Neuronal stem cell (in vitro differentiated cells): ENCODE results near the gene TLX3.

ENCODE experiments used
- DNase-seq: peaks from one replicate; pipeline ENCODE4 v3.0.0-alpha.2; 2013; ENCODE audit warnings: low spot score
- H2AFZ ChIP-seq: one replicate; pipeline ENCODE4 v1.6.1; 2013; ENCODE audit warnings: mild to moderate bottlenecking, low read length, inconsistent platforms
- H2AK5ac ChIP-seq: 2 replicates; pipeline ENCODE4 v1.6.1; 2013; ENCODE audit warnings: low read depth, mild to moderate bottlenecking, inconsistent platforms, low read length, moderate library complexity, mixed read lengths
- H2BK120ac ChIP-seq: 2 replicates; pipeline ENCODE4 v1.6.1; 2013; ENCODE audit warnings: low read depth, mild to moderate bottlenecking, inconsistent platforms, low read length, moderate library complexity, mixed read lengths
- H2BK12ac ChIP-seq: one replicate; pipeline ENCODE4 v1.6.1; 2013; ENCODE audit warnings: low read length, inconsistent platforms
- H2BK15ac ChIP-seq: 2 replicates; pipeline ENCODE4 v1.6.1; 2013; ENCODE audit warnings: mild to moderate bottlenecking, low read length, inconsistent platforms, mixed read lengths
- H2BK5ac ChIP-seq: one replicate; pipeline ENCODE4 v1.6.1; 2013; ENCODE audit warnings: inconsistent platforms, mild to moderate bottlenecking, low read length, moderate library complexity
- H3K14ac ChIP-seq: one replicate; pipeline ENCODE4 v1.6.1; 2013; ENCODE audit warnings: low read length, inconsistent platforms
- H3K18ac ChIP-seq: 2 replicates; pipeline ENCODE4 v1.6.1; 2013; ENCODE audit warnings: low read length, inconsistent platforms
- H3K23ac ChIP-seq: 2 replicates; pipeline ENCODE4 v1.6.1; 2013; ENCODE audit warnings: low read depth, mild to moderate bottlenecking, mixed read lengths, low read length, inconsistent platforms; ENCODE audit not compliant: poor library complexity
- H3K27ac ChIP-seq: replicated peaks from 3 replicates; pipeline ENCODE4 v1.5.1; 2013; ENCODE audit warnings: low read length, inconsistent platforms
- H3K27me3 ChIP-seq, 3 experiments: 2 replicates each; pipeline ENCODE4 v1.6.1; 2013; ENCODE audit warnings: low read length in 3 of 3, mild to moderate bottlenecking in 2 of 3, inconsistent platforms in 1 of 3, low read depth in 1 of 3, mixed read lengths in 1 of 3, moderate library complexity in 1 of 3; ENCODE audit not compliant: control insufficient read depth in 3 of 3, insufficient read depth in 3 of 3
- H3K36me3 ChIP-seq, 2 donors: replicated peaks in 1 of 2; 2 replicates each; pipeline ENCODE4 v1.6.1; 2013; ENCODE audit warnings: low read length in 2 of 2; ENCODE audit not compliant: control insufficient read depth in 2 of 2, insufficient read depth in 2 of 2
- H3K4ac ChIP-seq: 2 replicates; pipeline ENCODE4 v1.6.1; 2013; ENCODE audit warnings: inconsistent platforms, mild to moderate bottlenecking, low read length, moderate library complexity
- H3K4me1 ChIP-seq, 2 donors: 1 replicate in 1 of 2; 2 replicates in 1 of 2; pipeline ENCODE4 v1.6.1; 2013; ENCODE audit warnings: low read length in 2 of 2, low read depth in 1 of 2; ENCODE audit not compliant: control insufficient read depth in 2 of 2, insufficient read depth in 1 of 2
- H3K4me2 ChIP-seq: one replicate; pipeline ENCODE4 v1.6.1; 2013; ENCODE audit warnings: mild to moderate bottlenecking, low read length, inconsistent platforms; ENCODE audit not compliant: insufficient read depth, poor library complexity, severe bottlenecking
- H3K4me3 ChIP-seq, 2 donors: 2 replicates each; pipeline ENCODE4 v1.5.1; 2013; ENCODE audit warnings: low read length in 2 of 2, mild to moderate bottlenecking in 2 of 2, inconsistent platforms in 1 of 2, moderate library complexity in 1 of 2
- H3K79me1 ChIP-seq: one replicate; pipeline ENCODE4 v1.6.1; 2013; ENCODE audit warnings: low read depth, mild to moderate bottlenecking, inconsistent platforms, low read length, moderate library complexity
- H3K9ac ChIP-seq: one replicate; pipeline ENCODE4 v1.6.1; 2013; ENCODE audit warnings: mild to moderate bottlenecking, low read depth, low read length, inconsistent platforms; ENCODE audit not compliant: poor library complexity
- H3K9me3 ChIP-seq, 2 donors: replicated peaks in 1 of 2; 2 replicates each; pipeline versions ENCODE3 to v1.6.1; 2013; ENCODE audit warnings: low read length in 2 of 2, mild to moderate bottlenecking in 2 of 2, inconsistent platforms in 1 of 2, low read depth in 1 of 2, mixed read lengths in 1 of 2, moderate library complexity in 1 of 2; ENCODE audit not compliant: control insufficient read depth in 2 of 2, insufficient read depth in 1 of 2
- H4K8ac ChIP-seq: one replicate; pipeline ENCODE4 v1.6.1; 2013; ENCODE audit warnings: low read depth, mild to moderate bottlenecking, inconsistent platforms, low read length, moderate library complexity
- H4K91ac ChIP-seq: one replicate; pipeline ENCODE4 v1.6.1; 2013; ENCODE audit warnings: low read length, low read depth, mild to moderate bottlenecking, inconsistent platforms; ENCODE audit not compliant: poor library complexity
- WGBS, 2 donors: extraction: QIAGEN DNeasy Blood & Tissue Kit; methylation state at CpG; one replicate each; pipeline ENCODE4 v1.1.7; 2013; ENCODE audit warnings: missing lambda C conversion rate in 2 of 2, mixed read lengths in 1 of 2; ENCODE audit not compliant: insufficient read length in 2 of 2, insufficient replicate concordance in 1 of 2; ENCODE audit errors: extremely low coverage in 2 of 2; 5-methylcytosine and 5-hydroxymethylcytosine counted together

Gene TLX3

DNA sequence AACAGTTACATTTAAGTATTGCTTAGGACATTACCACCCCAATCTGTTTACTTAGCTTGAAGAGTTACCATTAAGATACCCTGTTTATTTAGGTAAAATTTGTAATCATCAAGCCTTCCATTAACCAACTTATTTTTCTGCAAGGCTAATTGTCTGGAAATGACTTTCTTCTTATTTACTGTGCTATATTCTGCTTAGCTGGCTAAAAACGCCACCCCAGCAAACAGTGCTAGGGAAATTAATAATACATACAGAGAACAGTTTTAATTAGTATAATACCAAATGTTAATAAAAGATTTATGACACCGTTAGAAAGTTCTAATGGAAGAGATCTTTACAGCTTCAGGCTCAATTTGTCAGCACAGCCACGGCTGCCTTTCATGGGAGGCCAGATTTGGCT lies 14.0 kb downstream of the TLX3 start:
- H2AFZ ChIP-seq: no peak overlapping the region
- H3K4me3 ChIP-seq: no peak overlapping the region
- no peaks in the 10 kb centered on the region for H3K79me1 ChIP-seq
- H2AK5ac ChIP-seq: no peak overlapping the region
- H3K23ac ChIP-seq: no peak overlapping the region
- no peak overlapping the region for H4K8ac ChIP-seq
- H3K27me3 ChIP-seq: peaks cover 7 to 86% (median 41%) of the 10 kb centered on the region in 3 experiments
- H4K91ac ChIP-seq: no peak overlapping the region
- DNase-seq: no peak
- H3K4me2 ChIP-seq: no peak overlapping the region
- no peak overlapping the region for H3K14ac ChIP-seq
- no peak overlapping the region for H3K9ac ChIP-seq
- no CpG with 5 or more reads among the region's 3 CpGs for WGBS, 2 donors
- H3K4ac ChIP-seq: no peak overlapping the region
- H3K36me3 ChIP-seq: no peaks in the 10 kb centered on the region
- no peaks in the 10 kb centered on the region for H3K9me3 ChIP-seq
- no peak overlapping the region for H3K18ac ChIP-seq
- H2BK5ac ChIP-seq: no peak overlapping the region
- H2BK120ac ChIP-seq: no peak overlapping the region
- H3K27ac ChIP-seq: no peak overlapping the region
- H3K4me1 ChIP-seq: peaks cover 0 to 1% of the 10 kb centered on the region in 2 donors
- H2BK15ac ChIP-seq: no peak overlapping the region
- H2BK12ac ChIP-seq: no peak overlapping the region

DNA sequence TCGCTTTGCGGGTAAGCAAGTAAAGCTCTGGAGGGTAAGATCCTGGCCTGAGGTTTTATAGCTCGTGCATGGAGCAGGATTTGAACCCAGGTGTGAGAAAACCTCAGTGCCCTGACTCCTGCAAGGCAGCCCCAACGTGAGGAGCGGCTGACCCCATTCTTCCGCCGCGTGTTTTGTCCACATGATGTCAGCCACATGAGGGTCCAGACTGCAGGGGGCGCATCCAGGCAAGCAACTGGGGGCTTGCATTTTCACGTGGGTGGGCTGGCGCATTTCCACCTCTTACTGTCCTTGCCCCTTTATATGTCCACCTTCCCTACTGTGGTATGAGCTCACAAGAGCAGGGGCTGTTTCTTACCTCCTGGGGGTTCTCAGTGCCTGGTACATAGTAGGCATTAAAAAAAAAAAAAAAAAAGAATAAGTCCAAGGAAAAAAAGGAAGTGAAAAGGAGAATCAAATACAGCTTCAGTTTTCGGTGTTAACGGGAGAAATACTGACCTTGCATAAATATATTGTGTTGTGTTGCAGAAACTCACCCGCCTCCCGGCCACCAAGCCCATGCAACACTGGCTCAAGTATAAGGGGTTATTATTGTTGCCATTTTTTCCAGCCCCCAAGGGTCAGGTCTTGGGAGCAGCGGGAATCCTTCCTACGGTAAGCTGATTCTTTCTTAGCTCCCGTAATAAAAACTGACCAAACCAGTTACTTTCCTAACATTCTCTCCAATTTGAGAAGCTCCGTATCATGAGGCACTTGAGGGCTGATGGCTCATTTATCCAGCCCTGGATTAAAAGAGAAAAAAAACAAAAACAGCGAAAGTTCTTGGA lies 15.0 kb downstream of the TLX3 start:
- Histone ChIP-seq H3K27ac (no peak overlapping the region), H3K36me3 (no peaks in the 10 kb centered on the region), H3K27me3 (peaks cover 3 to 81% (median 30%) of the 10 kb centered on the region in 3 experiments), H2BK15ac (no peak overlapping the region), H2AFZ (no peak overlapping the region), H3K4ac (no peak overlapping the region), H2BK120ac (no peak overlapping the region), H3K23ac (peak overlapping the region; percentile 61), H2BK12ac (no peak overlapping the region), H3K79me1 (no peaks in the 10 kb centered on the region), H3K4me1 (peaks cover 0 to 1% of the 10 kb centered on the region in 2 donors), H4K91ac (no peak overlapping the region), H2BK5ac (no peak overlapping the region), H3K18ac (no peak overlapping the region), H3K4me3 (no peak overlapping the region), H3K9ac (no peak overlapping the region), H3K4me2 (no peak overlapping the region), H4K8ac (no peak overlapping the region), H3K9me3 (no peaks in the 10 kb centered on the region), H3K14ac (no peak overlapping the region), H2AK5ac (no peak overlapping the region)
- no peak for DNase-seq
- no CpG with 5 or more reads among the region's 20 CpGs for WGBS, 2 donors

- no CpG with 5 or more reads among the region's 8 CpGs for WGBS, 2 donors
- H3K27me3 ChIP-seq: peaks cover 0 to 58% (median 0%) of the 10 kb centered on the region in 3 experiments
Measured at GRCh38 chr5:171330021-171330420, 21.0 kb downstream of the TLX3 start.

DNA sequence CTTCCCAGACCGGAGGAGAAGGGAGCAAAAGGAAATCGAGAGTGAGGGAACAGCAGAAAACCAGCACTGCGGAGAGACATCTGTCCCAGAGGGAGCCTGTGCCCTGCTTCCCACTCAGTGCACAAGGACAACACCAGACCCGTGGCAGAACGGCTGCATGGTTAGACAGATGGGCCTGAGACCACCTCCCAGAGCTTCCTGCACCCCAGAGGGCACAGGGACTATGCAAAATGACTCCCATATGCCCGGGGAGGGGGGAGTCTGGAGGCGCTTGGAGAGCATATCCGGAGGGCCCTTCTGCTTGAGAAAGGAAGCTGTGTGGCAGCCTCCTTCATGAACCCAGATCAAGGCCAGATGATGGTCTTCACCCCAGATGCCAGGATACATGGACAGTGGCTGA lies 26.6 kb downstream of the TLX3 start:
- H3K27me3 ChIP-seq: peaks cover 2 to 58% (median 14%) of the 10 kb centered on the region in 3 experiments
- no peak overlapping the region for H3K27ac ChIP-seq
- DNase-seq: no peak
- H4K8ac ChIP-seq: no peak overlapping the region
- H3K9ac ChIP-seq: no peak overlapping the region
- peak overlapping the region; percentile 45 for H2BK15ac ChIP-seq
- H3K4me1 ChIP-seq: peaks cover 0 to 4% of the 10 kb centered on the region in 2 donors
- no peak overlapping the region for H2BK12ac ChIP-seq
- no peak overlapping the region for H3K4me2 ChIP-seq
- H2AFZ ChIP-seq: no peak overlapping the region
- H3K9me3 ChIP-seq: no peaks in the 10 kb centered on the region
- no peak overlapping the region for H3K4ac ChIP-seq
- H2BK5ac ChIP-seq: no peak overlapping the region
- no peak overlapping the region for H2BK120ac ChIP-seq
- no peaks in the 10 kb centered on the region for H3K79me1 ChIP-seq
- no peak overlapping the region for H2AK5ac ChIP-seq
- no peak overlapping the region for H3K23ac ChIP-seq
- H3K36me3 ChIP-seq: no peaks in the 10 kb centered on the region
- H3K14ac ChIP-seq: no peak overlapping the region
- H4K91ac ChIP-seq: no peak overlapping the region
- no peak overlapping the region for H3K4me3 ChIP-seq
- H3K18ac ChIP-seq: no peak overlapping the region
- WGBS, 2 donors: no CpG with 5 or more reads among the region's 8 CpGs

More at GRCh38 chr5:171330021-171330420, 21.0 kb downstream of the TLX3 start:
- Histone ChIP-seq H3K18ac (no peak overlapping the region), H3K23ac (no peak overlapping the region), H3K4me1 (no peaks in the 10 kb centered on the region), H3K4ac (no peak overlapping the region), H2BK120ac (no peak overlapping the region), H3K27ac (no peak overlapping the region), H2AK5ac (no peak overlapping the region), H4K8ac (no peak overlapping the region), H2BK15ac (no peak overlapping the region), H3K9ac (no peak overlapping the region), H3K4me3 (no peak overlapping the region), H2BK5ac (no peak overlapping the region), H4K91ac (no peak overlapping the region), H2AFZ (no peak overlapping the region), H3K9me3 (no peaks in the 10 kb centered on the region), H3K79me1 (no peaks in the 10 kb centered on the region), H3K36me3 (no peaks in the 10 kb centered on the region), H2BK12ac (no peak overlapping the region), H3K4me2 (no peak overlapping the region), H3K14ac (no peak overlapping the region)
- DNase-seq: no peak
